HG03565 (cell line): ENCODE measurements around the gene GPR162.

Experiments
- ATAC-seq: cut with Tn5 transposase; IDR thresholded peaks from one replicate; pipeline ENCODE4 v1.9.1; 2021; ENCODE audit warnings: mild to moderate bottlenecking, moderate library complexity; ENCODE audit not compliant: unreplicated experiment

GPR162 gene

DNA sequence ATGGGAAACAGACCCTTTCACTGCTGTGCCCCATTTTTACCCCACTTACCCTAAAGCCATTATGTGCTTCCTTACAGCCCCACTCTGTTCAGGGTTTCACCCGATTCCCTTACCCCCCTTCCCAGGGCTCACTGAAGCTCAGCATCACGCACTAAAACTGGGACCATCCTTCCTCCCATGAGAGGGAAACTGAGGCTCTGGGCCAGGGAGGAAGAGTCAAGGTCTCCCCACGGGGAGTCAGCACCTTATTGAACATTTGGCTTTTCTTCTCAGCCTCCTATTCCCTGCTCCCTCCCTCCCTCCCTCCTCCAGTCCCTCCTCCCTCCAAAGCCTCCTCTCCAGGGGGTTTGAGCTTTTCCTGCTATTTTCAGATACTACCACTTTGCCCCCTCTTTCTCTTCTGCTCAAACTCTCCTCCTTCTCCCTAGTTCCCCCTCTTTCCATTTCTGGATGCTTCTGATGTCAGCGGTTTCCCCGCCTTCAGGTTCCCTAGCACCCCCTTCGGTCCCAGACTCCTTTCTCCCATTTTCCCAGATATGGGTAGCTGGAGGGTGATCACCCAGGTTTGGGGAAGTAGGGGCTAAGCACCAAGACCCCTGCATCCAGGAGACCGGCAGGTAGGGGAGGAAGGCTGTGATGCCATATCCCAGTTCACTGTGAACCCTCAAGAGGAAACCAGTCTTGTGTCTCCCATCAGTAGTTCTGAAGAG, 960 bp downstream of the GPR162 start:
- no peak for ATAC-seq

DNA sequence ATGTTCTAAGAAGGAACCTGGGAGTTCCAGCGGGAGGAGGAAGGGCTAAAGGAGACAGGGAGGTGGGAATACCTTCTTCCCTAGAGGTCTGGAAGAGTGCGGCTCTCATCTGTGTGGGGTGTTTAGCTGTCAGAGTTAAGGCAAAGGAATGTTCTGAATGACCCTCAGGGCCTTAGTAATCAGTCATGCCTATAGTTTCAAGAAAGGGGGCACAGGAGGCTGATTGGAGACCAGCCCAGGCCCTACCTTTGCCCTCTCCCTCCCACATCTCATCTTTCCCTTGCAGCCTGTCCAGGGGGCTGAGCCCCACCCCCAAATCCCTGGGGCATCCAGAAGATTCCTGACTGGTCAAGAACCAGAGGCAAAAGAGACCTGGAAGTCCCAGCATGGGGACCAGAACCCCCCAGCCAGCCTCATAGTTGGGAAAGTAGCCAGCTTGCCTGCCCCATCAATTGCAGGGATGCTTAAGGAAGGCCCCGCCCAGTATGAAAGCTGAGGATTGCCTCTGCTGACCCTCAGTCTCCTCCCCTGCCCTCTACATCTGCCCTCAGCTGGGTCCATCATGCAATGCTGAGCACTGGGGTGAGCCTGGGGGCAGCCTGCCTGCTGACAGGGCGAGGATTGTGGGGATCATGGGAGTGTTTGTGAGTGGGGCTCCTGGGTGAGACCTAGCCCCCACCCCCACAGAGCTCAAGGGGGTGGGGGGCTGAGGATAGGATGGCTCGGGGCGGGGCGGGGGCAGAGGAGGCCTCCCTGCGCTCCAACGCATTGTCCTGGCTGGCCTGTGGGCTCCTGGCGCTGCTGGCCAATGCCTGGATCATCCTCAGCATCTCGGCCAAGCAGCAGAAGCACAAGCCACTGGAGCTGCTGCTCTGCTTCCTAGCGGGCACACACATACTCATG, 1.8 kb downstream of the GPR162 start:
- no peak for ATAC-seq

DNA sequence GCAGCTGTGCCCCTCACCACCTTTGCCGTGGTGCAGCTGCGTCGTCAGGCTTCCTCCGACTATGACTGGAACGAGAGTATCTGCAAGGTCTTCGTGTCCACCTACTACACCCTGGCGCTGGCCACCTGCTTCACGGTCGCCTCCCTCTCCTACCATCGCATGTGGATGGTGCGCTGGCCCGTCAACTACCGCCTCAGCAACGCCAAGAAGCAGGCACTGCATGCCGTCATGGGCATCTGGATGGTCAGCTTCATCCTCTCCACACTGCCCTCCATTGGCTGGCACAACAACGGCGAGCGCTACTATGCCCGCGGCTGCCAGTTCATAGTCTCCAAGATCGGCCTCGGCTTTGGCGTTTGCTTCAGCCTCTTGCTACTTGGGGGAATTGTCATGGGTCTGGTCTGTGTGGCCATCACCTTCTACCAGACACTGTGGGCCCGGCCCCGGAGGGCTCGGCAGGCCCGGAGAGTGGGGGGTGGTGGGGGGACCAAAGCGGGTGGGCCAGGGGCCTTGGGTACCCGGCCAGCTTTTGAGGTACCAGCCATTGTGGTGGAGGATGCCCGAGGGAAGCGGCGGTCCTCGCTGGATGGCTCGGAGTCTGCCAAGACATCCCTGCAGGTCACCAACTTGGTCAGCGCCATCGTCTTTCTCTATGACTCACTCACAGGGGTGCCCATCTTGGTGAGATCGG, 2.6 kb downstream of the GPR162 start:
- ATAC-seq = no peak

- ATAC-seq = no peak
These were observed 3.3 kb downstream of the GPR162 start for GRCh38 chr12:6824901-6825381.

GRCh38 chr12:6825398-6826124, 3.9 kb downstream of the GPR162 start:
- no peak for ATAC-seq

DNA sequence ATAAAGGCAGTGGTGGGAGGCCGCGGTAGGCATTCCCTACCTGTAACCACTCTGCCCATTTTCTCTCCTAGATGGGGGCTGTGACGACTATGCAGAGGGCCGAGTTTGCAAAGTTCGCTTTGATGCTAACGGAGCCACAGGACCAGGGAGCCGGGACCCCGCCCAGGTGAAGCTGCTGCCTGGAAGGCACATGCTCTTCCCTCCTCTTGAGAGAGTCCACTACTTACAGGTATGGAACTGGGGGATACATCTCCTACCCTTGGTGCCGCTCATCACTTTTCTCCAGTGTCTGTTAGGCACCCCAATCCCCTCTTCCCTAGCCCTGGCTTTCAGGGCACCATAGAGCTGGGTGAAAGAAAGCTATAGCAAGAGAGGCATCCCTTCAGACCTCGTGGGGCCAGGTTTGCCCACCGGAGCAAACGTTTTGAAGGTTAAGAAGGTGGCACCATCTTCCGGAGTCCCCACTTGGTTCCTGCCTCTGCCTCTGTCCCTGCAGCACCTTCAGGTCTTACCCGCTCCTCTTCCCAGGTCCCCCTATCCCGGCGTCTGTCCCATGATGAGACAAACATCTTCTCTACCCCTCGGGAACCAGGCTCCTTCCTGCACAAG, 4.6 kb downstream of the GPR162 start:
- no peak for ATAC-seq

DNA sequence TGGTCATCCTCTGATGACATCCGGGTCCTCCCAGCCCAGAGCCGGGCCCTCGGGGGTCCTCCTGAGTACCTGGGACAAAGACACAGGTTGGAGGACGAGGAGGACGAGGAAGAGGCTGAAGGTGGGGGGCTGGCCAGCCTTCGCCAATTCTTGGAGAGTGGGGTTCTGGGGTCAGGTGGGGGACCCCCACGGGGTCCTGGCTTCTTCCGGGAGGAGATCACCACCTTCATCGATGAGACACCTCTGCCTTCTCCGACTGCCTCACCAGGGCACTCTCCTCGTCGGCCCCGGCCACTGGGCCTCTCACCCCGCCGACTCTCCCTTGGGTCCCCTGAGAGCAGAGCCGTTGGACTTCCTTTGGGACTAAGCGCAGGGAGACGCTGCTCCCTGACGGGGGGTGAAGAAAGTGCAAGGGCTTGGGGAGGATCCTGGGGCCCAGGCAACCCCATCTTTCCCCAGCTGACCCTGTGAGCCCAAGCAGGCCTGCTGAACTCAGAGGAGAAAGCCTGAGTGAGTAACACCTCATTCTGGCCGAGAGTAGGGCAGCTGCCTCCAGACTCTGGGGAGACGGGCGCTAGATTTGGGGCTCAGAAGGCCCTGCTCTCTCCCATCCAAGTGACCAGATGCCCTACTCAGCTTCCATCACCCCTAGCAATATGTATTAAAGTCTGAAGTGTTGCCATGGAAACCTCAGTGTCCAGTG, 5.3 kb downstream of the GPR162 start:
- ATAC-seq = no peak

- no peak for ATAC-seq
These were observed 5.9 kb downstream of the GPR162 start for GRCh38 chr12:6827437-6827911.

GRCh38 chr12:6827982-6828780, 6.6 kb downstream of the GPR162 start, which contains the start of gene P3H3:
P3H3 (plus strand) TSS chr12:6828407; CDS start chr12:6828441, 34 bp downstream.
- no peak for ATAC-seq

DNA sequence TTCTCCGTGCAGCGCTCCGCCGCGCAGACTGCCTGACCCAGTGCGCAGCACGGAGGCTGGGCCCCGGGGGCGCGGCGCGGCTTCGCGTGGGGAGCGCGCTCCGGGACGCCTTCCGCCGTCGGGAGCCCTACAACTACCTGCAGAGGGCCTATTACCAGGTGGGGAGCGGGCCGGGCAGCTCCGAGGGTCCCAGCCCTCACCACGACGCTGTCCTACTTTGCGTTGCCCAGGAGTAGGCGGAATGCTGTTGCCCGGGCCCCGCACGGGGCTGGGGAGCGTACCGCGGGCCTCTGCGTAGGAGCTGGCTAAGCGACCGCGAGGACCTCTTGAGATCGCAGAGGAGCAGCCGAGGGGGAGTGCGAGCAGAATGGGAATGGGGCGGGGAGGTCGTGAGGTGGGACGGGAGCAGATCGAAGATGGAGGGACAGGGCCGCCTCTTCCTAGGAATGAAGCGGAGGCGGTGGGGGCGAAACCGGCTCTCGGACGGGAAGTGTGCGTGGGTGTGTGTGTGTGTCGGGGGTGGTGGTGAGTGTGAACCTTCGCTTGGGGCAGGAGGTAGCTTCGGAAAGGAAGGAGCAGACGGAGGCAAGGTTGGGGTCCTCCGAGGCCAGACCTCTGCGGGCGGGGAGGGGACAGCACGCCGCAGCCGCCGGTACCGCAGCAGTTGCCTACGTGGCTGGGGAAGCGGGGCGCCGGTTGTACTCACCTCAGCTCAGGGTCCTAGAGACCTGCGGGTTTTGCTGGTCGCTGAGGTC, 7.3 kb downstream of the GPR162 start:
- no peak for ATAC-seq

GRCh38 chr12:6829536-6830220, 8.1 kb downstream of the GPR162 start:
- no peak for ATAC-seq

DNA sequence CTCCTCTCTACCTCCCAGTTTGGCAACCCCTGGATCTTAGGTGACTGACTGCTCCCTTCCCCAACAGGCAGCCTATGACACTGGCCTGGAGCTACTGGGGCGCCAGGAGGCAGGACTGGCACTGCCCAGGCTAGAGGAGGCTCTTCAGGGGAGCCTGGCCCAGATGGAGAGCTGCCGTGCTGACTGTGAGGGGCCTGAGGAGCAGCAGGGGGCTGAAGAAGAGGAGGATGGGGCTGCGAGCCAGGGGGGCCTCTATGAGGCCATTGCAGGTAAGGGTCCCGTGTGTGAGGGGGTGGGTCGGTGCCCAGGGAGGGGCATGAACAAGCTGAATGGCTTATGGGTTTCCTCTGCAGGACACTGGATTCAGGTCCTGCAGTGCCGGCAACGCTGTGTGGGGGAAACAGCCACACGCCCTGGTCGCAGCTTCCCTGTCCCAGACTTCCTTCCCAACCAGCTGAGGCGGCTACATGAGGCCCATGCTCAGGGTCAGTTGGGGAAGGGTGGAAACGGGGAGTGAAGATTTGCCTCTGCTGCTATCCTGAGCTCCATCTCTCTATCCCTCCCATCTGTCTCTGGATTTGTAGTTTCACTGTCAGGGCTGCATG, 8.8 kb downstream of the GPR162 start:
- ATAC-seq = no peak

DNA sequence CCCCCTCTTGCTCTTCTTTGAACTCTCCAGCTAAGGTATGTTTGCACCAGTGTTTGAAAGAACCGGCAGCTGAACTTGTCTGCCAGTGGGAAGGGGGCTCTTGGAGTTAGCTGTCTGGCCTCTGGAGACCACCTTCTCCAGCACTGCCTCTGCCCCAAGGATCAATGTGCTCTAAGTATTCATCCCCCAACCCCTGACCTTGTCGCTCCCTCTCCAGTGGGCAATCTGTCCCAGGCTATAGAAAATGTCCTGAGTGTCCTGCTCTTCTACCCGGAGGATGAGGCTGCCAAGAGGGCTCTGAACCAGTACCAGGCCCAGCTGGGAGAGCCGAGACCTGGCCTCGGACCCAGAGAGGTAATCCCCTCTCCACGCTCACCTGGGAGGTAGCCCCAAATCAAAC, 9.4 kb downstream of the GPR162 start:
- ATAC-seq = no peak

GRCh38 chr12:6831450-6831995, 9.9 kb downstream of the GPR162 start:
- ATAC-seq = no peak

DNA sequence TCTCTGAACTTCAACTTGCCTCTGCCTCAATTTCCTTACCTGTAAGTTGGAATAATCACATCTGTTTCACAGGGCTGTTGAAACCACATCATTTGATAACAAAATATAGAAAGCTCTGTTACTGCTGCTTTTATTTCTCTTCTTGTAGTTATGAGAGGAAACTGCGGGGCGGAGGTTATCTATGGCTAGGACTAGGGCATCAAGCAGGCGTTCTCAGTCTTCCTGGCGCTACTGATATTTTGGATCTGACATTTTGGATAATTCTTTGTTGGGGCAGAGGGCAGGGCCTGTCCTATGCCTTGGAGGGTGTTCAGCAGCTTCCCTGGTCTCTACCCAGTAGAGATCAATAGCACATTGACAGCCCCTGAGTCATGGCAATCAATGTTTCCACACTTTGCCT, 10.5 kb downstream of the GPR162 start:
- no peak for ATAC-seq

GRCh38 chr12:6833189-6833890, 11.7 kb downstream of the GPR162 start:
- ATAC-seq = no peak
